ENCODE data around the gene KANSL1.
A peak's percentile ranks its signal among the peaks of the same experiment; 100 is the strongest.

The KANSL1 gene

DNA sequence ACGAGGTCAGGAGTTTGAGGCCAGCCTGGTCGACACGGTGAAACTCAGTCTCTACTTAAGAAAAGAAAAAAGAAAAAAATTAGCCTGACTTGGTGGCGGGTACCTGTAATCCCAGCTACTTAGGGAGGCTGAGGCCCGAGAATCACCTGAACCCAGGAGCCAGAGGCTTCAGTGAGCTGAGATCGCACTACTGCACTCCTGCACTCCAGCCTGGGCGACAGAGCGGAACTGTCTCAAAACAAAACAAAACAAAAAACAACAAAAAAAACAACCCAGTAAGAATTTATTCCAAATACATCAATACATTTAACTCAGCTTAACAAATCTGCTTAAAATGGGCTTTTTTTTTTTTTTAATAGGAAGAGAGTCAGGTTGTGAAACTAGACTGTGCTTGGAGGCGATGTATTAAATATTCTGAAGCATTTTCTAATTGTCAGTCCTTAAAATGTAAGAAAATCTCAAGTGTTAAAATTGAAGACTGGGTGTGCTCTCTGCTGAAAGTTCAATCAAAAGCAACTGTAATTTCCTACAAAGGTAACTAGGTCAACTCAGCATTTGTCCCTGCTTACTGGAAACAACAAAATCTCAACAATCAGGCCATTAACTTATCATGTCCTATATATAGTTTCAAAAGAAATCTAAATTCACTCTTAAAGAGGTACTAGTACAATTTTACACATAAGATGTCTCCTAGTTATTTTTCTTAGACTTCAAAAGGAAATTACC is 23.2 kb downstream of the KANSL1 start:
- no peak for DNase-seq (ENCODE audit: extremely low spot score, insufficient read length, low read depth)
- FAIRE-seq: no peak

DNA sequence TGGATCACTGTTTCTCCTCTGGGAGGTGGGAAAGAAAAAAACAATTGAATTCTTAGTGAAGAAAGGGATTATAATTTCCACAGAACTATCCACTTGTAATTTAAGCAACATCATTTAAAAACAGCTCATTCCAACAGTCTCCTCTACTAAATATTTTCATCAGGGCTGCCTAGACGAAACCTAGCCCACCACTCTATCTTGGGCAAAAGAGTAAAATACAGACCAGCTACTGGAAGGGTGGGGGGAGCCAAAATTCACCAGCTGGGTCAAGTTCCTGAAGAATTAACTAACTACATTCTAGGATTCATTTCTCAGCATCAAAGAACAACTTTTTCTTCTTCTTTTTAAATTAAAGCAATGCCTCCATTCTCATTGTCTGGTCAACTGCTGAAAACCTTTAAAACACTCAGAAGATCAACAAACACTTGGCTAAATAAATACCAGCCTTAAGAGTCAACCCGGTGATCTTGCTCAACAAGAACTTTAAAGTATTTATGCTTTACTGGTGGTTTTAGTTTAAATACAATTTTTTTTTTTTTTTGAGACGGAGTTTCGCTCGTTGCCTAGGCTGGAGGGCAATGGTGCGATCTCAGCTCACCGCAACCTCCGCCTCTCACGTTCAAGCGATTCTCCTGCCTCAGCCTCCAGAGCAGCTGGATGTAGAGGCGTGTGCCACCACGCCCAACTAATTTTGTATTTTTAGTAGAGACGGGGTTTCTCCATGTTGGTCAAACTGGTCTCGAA is 25.2 kb downstream of the KANSL1 start:
- DNase-seq (ENCODE audit: extremely low spot score, insufficient read length, low read depth) (no peak), FAIRE-seq (no peak)

DNA sequence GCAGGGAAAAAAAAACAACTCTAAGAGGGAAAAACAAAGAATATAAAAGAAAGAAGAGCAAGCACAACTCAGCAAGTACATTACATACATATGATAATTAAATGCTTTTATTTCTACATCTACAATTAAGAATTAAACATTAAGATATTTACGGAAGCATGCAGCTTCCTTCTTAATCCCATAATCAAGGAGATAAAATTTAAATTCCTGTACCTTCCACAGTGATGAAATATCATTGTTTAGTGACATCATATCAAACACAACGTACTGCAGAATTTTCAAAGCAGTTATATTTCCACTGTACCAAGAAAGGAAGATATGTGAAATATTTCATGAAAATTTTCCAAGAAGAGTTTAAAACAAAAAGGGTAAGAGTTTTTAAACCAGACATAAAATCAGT is 26.0 kb downstream of the KANSL1 start:
- no peak for DNase-seq (ENCODE audit: extremely low spot score, insufficient read length, low read depth)
- FAIRE-seq: no peak

DNA sequence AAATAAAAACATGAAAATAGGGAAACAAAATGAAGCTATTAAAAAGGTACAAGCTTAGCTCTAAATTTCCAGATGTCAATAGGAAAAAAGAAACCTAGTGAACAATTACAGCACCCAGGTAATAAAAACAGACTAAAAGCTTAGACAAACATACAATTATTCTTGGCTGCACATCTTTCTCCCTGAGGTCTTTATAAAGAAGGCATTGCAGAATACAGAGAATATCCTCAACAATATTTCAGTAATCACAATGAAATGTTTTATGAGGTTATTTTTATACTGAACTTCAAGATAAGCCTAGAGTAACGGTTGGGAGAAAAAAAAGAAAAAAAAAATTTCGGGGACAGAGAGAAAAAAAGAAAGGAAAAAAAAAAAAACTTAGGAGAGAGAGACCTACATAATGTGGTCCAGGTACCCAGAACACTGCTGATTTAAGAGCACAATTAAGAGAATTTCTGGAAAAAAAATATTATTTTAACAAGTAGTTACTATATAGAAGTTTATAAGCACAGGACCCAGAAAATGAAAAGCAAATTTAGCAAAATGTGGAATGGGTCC is 26.5 kb downstream of the KANSL1 start:
- FAIRE-seq (no peak), DNase-seq (ENCODE audit: extremely low spot score, insufficient read length, low read depth) (no peak)

DNA sequence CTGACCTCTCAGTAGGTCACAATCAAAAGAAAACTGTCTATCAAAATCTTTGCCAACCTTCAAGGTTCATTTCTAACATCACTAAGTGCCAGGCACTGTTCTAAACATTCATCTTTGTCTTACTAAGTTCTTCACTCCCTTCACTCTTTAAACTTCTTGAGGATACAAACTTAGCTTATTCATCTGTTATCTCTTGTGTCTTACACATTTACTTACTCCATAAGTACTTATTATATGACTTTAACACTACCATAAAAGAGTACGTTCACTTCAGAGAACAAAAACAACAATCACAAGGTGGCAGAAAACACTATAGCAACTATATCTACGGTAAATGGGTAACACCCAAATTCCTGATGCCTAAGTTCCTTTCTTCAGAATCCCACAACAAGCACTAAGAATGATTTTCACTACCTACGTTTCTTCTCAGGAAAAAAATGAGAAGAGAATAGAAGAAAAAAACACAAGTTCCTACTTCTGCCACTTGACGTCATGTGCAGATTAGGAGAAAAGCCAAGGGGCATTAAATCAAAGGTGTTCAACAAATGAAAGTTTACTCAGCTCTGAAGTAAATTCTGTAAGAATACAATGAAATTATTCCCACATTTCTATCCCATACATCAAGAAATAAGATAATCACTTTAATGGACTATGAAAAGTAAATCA is 29.2 kb downstream of the KANSL1 start:
- no peak for FAIRE-seq
- no peak for DNase-seq (ENCODE audit: extremely low spot score, insufficient read length, low read depth)

DNA sequence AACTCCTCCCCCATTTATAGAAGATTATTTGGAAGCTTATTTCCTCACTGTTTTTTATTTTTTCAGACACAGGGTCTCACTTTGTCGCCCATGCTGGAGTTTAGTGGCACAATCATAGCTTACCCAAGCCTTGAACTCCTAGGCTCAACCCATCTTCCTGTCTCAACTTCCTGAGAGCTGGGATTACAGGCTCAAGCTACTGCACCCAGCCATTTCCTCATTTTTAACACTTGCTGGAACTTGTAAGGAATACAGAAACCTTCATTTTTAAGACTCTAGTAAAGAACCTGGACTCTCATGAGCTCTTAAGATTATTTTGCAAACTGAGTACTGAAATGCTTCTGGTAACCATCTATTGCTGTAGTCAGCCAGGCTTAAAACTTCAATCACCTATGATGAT is 29.9 kb downstream of the KANSL1 start:
- no peak for FAIRE-seq
- DNase-seq (ENCODE audit: extremely low spot score, insufficient read length, low read depth): no peak

DNA sequence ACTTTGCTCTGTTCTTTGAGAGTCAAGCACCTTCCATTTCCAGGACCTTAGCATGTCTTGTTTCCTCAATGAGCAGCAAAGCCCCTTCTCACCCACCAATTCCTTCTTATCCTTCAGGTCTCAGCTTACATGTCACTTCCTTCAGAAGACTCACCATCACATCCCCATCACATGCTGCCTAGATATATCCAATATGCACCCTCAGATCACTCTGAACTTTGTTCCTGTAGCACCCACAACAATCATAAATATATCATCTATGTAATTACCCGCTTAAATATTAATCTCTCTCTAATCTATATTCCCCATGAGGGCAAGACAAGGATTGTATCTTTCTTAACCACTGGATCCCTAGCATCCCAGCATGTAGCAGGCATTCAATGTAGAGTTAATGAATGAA is 30.4 kb downstream of the KANSL1 start:
- FAIRE-seq (no peak), DNase-seq (ENCODE audit: extremely low spot score, insufficient read length, low read depth) (no peak)

DNA sequence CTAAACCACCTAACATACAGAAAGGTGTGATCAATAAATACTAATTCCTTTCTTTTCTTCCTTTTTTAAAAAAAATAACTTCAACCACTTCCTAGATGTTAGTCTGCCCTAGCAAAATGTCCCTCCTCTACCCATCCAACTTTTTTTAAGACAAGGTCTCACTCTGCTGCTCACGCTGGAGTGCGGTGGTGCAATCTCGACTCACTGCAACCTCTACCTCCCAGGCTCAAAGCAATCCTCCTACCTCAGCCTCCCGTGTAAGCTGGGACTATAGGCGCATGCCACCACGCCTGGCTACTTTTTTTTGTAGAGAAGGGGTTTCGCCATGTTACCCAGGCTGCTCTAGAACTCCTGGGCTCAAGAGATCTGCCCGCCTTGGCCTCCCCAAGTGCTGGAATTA is 33.1 kb downstream of the KANSL1 start:
- FAIRE-seq: no peak

DNA sequence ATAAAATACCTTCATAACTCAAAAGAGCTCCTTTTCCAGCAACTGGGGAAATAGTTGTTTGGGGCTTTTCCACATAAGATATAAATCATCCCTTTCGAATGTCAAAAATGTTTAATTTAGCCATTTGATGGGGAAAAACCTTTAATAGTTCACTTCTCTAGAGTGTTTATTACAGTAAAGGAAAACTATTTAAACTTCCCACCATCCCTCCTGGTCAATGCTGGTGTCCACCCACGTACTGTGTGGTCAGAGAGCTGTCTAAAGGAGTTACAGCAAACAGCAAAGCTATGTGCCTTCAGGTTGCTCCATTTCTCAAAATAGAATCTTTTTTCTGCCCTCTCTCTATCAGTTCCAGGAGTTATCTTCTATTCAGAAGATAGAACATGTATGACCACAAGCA is 33.5 kb downstream of the KANSL1 start:
- DNase-seq (ENCODE audit: extremely low spot score, insufficient read length, low read depth) (no peak), FAIRE-seq (no peak)

More for the DNA sequence above, 33.1 kb downstream of the KANSL1 start:
- no peak for DNase-seq (ENCODE audit: extremely low spot score, insufficient read length, low read depth)

DNA sequence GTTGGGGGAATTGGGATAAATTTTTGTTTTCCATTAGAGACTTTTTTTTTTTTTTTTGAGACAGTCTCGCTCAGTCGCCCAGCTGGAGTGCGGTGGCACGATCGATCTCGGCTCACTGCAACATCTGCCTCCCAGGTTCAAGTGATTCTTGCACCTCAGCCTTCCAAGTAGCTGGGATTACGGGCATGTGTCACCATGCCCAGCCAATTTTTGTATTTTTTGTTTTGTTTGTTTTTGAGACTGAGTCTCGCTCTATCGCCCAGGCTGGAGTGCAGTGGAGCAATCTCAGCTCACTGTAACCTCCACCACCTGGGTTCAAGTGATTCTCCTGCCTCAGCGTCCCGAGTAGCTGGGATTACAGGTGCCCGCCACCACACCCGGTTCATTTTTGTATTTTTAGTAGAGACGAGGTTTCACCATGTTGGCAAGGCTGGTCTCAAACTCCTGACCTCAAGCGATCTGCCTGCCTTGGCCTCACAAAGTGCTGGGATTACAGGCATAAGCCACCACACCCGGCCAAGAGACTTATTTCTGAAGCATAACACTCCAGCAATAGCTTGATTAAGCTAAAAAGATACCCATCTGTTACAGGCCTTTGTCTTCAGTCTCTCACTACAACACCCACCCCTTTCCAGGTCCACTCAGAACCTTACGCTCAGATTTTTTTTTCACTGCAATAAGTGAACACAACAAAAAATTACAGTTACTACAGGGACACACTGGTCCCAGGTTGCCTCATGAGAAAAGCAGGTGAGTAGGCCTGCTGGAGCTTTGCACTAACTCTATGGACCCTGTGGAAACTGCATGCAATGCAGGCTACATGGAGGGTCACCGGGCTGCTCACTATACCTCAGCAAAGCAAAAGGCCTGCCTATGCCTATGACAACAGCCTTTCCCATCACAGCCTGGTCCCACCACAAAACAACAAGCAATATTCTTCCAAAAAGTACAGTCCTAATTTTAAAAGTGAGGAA is 34.6 kb downstream of the KANSL1 start:
- no peak for FAIRE-seq

DNA sequence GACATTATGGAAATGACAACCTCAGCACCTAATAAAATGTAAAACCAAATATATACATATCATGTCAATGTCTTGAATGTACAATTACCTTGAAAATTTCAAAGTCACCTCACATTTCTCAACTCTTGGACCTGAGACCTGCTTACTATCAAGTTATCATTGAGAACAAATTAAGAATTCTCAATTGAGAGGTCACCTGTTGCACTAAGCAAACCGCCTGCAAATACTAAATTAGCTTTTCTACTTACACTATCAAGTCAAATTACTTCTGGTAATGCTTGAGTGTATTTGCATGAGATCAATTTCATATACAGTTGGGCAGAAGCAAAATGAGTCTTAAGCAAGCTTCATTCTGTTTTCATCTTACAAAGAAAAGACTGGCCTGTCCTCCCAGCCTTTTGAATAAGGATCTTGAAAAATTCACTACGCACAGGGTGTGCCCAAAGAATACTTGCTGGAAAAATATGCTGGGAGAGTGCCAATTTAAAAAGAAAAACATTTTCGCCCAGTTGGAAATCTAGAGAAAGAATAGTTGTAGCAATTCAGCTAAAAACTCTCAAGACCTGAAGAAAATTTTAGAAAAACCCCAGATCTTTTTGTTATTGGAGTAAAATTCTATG is 35.7 kb downstream of the KANSL1 start:
- DNase-seq (ENCODE audit: extremely low spot score, insufficient read length, low read depth) (no peak), FAIRE-seq (no peak)

More for the DNA sequence above, 34.6 kb downstream of the KANSL1 start:
- DNase-seq (ENCODE audit: extremely low spot score, insufficient read length, low read depth): no peak

DNA sequence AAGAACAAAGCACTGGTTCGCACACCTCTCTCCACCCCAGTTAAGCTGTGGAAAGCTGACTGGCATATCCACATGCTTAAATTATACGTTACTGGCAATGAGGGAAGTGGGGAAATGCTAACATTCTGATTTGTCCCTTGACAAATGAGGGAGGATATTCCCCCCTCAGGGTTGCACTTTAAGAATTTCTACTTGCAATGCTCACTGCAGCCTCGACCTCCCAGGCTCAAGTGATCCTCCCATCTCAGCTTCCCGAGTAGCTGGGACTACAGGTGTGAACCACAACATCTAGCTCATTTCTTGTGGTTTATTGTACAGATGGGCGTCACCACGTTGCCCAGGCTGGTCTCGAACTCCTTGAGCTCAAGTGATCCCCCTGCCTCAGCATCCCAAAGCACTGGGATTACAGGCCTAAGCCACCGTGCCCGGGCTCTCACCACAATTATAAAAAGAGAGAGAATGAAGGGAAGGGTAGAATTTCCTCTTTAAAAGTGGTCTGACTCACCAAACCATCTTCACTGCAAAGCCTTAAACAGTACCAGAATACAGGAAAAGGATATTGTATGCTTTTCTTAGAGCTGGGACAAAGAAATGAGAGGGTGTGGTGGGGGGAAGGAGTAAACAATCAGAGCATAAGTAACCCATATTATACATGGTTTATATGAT is 38.9 kb downstream of the KANSL1 start:
- FAIRE-seq (no peak), DNase-seq (ENCODE audit: extremely low spot score, insufficient read length, low read depth) (no peak)

DNA sequence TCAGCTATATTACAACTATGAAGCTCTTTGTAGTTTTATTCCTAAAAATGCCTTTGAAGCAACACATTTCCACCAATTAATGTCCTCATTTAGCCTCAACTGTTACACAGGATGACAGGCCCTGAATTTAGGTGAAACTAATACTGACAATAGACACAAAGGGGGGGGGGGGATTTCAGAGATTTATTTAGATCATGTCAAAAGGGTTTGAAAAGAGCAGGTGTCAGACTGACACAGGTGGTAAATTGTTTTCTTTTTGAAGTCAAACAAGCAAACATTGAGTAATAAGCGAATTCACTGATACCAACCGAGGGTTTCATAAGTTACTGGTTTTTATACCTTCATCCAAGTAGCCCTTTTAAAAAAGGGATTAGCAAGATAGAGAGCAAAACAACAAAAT is 40.8 kb downstream of the KANSL1 start:
- DNase-seq (ENCODE audit: extremely low spot score, insufficient read length, low read depth) (no peak), FAIRE-seq (no peak)

DNA sequence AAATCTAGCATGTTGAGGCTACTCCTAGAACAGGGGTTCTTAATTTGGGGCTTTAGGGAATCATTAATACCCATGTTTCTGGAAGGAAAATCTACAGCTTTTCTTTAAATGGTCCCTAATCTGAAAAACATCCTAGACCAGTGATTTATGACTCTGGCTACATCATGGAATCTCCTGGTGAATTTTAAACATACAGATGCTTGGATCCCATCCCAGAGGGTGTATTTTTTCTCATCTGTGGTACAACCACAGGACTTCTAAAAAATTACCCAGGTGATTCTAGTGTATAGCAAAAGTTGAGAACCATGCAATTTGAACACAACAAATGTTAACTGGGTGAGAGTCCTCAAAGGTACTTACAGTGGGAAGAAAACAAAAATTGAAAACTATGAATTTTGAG is 41.5 kb downstream of the KANSL1 start:
- no peak for FAIRE-seq
- no peak for DNase-seq (ENCODE audit: extremely low spot score, insufficient read length, low read depth)

DNA sequence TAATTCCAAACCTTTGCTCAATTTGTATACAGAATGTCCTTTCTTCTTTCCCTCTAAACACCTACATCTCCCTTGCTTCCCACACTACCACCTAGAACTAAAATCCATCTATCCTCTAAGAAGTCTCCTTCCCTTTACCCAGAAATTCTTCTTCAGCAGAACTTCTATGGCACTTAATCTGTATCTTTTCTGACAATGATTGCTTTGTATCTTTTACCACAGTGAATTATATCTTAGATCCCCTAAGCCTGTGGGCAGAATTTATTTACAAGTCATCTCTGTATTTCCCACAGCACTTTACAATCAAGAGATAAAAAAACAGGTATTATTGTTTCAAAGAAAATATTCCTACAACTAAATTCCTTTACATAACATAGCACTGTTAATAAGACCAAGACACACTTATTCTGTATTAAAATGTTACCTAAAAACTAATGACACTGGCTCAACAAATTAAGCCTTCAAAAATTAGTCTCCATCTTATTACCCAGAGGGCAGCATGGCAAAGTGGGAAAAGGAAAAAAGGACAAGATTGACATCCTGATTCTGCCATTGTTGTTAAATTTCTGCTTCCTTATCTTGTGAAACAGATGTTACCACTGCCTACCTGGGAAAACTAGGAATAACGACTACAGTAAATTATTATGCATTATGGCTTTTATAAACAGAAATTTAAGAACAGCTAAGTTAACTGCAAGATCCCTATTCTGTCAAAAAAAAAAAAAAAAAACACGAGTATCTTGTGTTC is 42.8 kb downstream of the KANSL1 start:
- FAIRE-seq: no peak
- DNase-seq (ENCODE audit: extremely low spot score, insufficient read length, low read depth): no peak

DNA sequence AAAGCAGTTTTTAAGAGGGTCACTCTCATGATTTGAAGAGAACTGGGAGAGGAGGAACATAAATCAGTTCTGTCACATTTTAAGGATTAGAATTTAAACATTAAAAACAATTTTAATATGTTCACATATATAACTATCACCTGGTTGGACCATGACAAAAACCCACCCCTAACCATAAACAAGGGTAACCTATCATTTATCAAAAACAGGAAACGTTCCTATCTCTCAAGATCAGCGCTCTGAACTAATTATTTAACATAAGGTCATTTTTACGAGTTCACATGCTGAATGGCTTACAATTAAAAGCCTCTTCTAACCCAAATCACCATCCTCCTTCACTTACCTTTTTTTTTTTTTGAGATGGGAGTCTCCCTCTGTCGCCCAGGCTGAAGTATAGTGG is 45.0 kb downstream of the KANSL1 start:
- FAIRE-seq: no peak
- no peak for DNase-seq (ENCODE audit: extremely low spot score, insufficient read length, low read depth)

DNA sequence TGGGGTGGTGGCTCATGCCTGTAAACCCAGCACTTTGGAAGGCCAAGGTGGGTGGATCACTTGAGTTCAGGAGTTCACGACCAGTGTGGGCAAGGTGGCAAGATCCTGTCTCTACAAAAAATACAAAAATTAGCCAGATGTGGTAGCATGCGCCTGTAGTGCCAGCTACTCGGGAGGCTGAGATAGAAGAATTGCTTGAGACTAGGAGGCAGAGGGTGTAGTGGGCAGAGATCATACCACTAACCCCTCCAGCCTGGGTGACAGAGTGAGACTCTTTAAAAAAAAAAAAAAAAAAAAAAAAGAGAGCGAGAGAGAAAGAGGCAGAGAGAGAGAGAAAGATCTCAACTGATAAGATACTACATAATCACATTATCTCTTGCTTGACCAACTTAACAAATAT is 45.9 kb downstream of the KANSL1 start:
- no peak for DNase-seq (ENCODE audit: extremely low spot score, insufficient read length, low read depth)
- FAIRE-seq: no peak

DNA sequence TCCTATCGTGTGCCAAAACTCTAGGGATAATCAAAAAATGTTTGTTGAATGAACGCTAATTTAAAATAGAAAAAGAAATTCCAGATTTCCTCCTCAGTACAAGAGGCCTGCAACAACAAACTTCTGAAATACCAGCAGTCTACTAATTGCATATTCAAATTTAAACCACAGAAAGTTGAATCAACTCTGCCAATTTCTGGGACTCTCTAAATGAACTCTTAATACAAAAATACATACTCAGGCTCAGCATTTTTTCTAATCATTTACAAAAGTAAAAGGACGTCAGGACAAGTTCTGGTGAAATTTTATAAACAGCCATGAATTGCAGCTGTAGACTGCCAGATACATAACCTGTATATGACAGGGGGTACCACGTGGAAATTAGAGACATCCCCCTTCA is 49.0 kb downstream of the KANSL1 start:
- FAIRE-seq (peak; percentile 66), DNase-seq (ENCODE audit: extremely low spot score, insufficient read length, low read depth) (no peak)

Data from GM18507 (cell line).